Measurements from ENCODE around the gene GSAP.

GRCh38 chr7:77266291-77266794 is 149.8 kb downstream of the GSAP start:
- TF ChIP-seq TAF1 (IDR thresholded peaks at IDR 0.05; ENCODE audit: borderline replicate concordance, low read depth, low read length): no peak
- TF ChIP-seq POLR2A (IDR thresholded peaks at IDR 0.05; ENCODE audit: low read depth, low read length): no peak
